Adipose tissue (tissue), 3 donors: Measurements from ENCODE around the gene SELENOV. TPM values are rescaled to one million over a fixed set of nuclear protein-coding genes. Genes with fewer than 3 reads are reported as not detected.

Source experiments
- H3K27ac ChIP-seq: one replicate; pipeline ENCODE4 v1.5.1; 2013; ENCODE audit warnings: low read depth, low read length
- WGBS, 3 donors: extraction: QIAGEN DNeasy Blood & Tissue Kit; methylation state at CpG; one replicate each; pipeline ENCODE4 v1.1.7; 2013; 5-methylcytosine and 5-hydroxymethylcytosine counted together
- polyA plus RNA-seq, 3 donors: library from polyadenylated mRNA; stranded (reverse); fragments of 200-250 nt; gene quantifications; one replicate each; pipeline ENCODE4 v1.2.3, GENCODE V29; 2013
- donor health status: healthy with polysubstance abuse.
- donor health status: Bipolar disorder and iron deficiency.
- donor health status: healthy.

SELENOV gene
- polyA plus RNA-seq, 3 donors = not detected

DNA sequence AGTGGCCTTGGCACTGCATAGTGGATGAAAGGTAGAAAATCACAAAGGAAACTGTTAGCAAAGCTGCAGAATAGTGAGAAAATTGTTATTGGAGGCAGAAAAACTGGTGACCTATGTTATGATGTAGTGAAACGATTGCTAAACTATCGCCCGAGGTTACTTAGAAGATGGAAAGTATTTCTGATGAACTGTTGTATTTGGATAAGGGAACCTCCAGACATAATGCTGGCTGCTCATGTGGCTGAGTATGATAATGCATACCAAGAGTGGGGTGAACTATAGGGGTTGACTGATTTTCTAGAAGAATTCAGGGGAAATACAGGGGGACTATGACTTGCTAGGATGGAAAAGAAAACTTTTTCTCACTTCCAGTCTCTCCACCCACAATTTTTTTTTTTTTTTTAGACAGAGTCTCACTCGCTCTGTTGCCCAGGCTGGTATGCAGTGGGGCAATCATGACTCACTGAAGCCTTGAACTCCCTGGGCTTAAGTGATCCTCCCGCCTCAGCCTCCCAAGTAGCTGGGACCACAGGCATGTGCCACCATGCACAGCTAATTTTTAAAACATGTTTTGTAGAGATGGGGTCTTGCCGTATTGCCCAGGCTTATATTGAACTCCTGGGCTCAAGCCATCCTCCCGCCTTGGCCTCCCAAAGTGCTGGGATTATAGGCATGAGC lies 29.4 kb downstream of the SELENOV start:
- WGBS, 3 donors = 78 to 90% (median 89%) methylated on average over 7 of the region's 7 CpGs
- no peak overlapping the region for H3K27ac ChIP-seq

DNA sequence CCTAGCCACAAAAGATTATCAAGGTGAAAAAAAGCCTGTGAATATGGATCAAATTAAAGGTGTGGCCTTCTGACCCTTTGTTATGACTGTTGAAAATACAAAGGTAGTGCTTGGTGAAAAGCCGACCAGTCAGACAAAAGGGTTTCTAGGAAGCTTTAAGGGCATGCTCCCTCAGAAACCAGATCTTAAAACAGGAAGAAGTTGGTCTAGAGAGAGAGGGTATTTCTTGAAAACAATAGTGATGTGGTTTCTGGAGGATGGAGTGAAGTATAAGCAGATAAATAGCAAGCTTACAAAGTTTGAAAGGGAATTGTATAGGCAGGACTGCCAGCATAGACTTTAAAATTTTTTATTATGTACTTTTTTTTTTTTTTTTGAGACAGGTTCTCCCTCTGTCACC lies 30.0 kb downstream of the SELENOV start:
- WGBS, 3 donors = 36 to 53% (median 41%) methylated on average over 1 of the region's 1 CpG
- no peak overlapping the region for H3K27ac ChIP-seq

DNA sequence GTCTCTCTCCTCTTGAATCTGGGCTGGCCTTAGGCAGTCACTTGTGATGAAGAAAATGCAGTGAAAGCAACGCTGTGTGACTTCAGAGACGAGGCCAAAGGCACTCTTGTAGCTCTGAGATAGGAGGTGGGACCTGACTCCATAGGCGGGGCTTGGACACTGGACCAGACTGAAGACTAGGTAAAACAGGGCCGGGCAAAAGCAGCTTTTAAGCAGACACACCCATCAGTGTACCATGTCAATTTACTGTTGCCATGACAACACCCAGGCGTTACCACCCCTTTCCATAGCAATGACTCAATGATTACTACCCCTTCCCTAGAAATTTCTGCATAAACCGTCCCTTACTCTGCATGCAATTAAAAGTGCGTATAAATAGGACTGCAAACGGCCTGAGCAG lies 31.7 kb downstream of the SELENOV start:
- WGBS, 3 donors = 45 to 62% (median 55%) methylated on average over 8 of the region's 8 CpGs
- H3K27ac ChIP-seq = no peak overlapping the region

DNA sequence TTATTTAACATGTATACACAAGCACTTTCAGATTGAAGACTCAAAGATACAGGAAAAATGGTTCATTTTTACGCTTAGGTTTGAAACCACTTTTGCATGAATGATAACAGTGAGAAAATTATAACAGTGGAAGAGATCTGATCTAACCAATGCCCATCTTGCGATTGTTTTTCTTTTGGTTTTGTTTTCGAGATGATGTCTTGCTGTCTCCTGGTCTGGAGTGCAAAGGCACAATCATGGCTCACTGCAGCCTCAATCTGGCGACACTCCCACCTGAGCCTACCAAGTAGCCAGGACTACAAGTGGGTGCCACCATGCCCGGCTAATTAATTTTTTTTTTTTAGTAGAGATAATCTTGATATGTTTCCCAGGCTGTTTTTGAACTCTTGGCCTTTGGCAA lies 35.3 kb downstream of the SELENOV start:
- 70 to 89% (median 86%) methylated on average over 5 of the region's 5 CpGs for WGBS, 3 donors

GRCh38 chr19:39553082-39553652 lies 38.2 kb downstream of the SELENOV start:
- H3K27ac ChIP-seq = no peak overlapping the region
- WGBS, 3 donors = 66 to 68% (median 68%) methylated on average over 7 of the region's 7 CpGs

More for the DNA sequence above, 35.3 kb downstream of the SELENOV start:
- no peak overlapping the region for H3K27ac ChIP-seq

GRCh38 chr19:39554701-39555311 lies 39.9 kb downstream of the SELENOV start:
- no peak overlapping the region for H3K27ac ChIP-seq
- 53 to 78% (median 69%) methylated on average over 4 of the region's 4 CpGs for WGBS, 3 donors

- 44 to 61% (median 52%) methylated on average over 1 of the region's 1 CpG for WGBS, 3 donors
- no peak overlapping the region for H3K27ac ChIP-seq
Measured at GRCh38 chr19:39555883-39556282, 40.9 kb downstream of the SELENOV start.

- no peak overlapping the region for H3K27ac ChIP-seq
- 54 to 71% (median 67%) methylated on average over 5 of the region's 5 CpGs for WGBS, 3 donors
Measured at GRCh38 chr19:39557811-39558623, 43.1 kb downstream of the SELENOV start.

DNA sequence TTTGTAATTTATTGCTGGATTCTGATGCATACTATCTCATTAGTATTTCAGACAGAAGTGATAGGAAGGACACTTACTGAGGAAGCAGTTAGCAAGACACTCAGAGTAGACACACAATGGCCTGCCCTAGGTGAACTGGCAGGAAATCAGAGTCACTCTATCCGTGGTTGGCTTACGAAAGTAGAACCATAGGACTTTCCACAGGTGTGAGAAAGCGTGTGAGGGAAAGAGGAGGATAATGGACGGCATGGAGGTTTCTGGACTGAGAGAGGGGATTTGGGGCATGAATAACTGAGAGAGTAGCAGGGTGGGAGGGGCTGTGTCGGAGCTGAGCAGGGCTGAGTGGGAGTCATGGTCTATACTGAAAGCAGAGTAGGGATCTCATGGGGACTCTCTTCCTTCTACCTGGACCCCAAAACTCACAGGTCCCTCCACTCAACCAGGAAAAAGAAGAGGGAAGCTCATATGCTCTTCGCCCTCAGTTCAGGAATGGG lies 43.7 kb downstream of the SELENOV start:
- H3K27ac ChIP-seq = no peak overlapping the region
- 67 to 72% (median 68%) methylated on average over 6 of the region's 6 CpGs for WGBS, 3 donors

DNA sequence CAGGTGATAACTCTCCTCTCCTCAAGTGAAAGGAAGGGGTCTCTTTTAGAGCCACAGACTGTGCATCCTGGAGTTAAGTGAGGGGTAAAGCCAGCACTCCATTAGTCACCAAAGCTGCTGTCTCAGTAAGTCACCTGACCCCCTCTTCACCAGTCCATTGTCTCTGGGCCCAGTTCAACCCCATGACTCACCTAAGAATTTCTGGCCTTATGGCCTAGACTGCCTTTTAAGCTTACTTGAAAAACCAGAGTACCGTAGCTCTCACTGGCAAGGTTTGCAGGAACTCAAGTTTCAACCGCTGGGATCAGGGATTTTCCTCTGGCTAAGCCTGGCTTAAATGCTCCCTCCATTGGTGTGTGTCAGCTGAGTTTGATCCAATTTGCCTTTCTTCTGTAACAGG lies 48.5 kb downstream of the SELENOV start:
- WGBS, 3 donors = 72 to 82% (median 73%) methylated on average over 2 of the region's 2 CpGs

GRCh38 chr19:39566064-39566463 lies 51.1 kb downstream of the SELENOV start:
- no peak overlapping the region for H3K27ac ChIP-seq
- 37 to 48% (median 43%) methylated on average over 3 of the region's 3 CpGs for WGBS, 3 donors

More for the DNA sequence above, 48.5 kb downstream of the SELENOV start:
- H3K27ac ChIP-seq = no peak overlapping the region

GRCh38 chr19:39568604-39569003 lies 53.7 kb downstream of the SELENOV start:
- WGBS, 3 donors = 43 to 69% (median 62%) methylated on average over 3 of the region's 3 CpGs
- no peak overlapping the region for H3K27ac ChIP-seq

Other genes starting within 250 kb of the SELENOV start
- not detected for gene IFNL2, start 246.7 kb upstream of the SELENOV start, polyA plus RNA-seq
- not detected for gene IFNL1, start 218.7 kb upstream of the SELENOV start, polyA plus RNA-seq
- gene LRFN1, start 194.3 kb upstream of the SELENOV start, polyA plus RNA-seq = 1 to 10 TPM in 1 of 3 donors, under 1 TPM in 2; 0.67 to 1.2 (median 0.98) TPM
- gene GMFG, start 179.1 kb upstream of the SELENOV start, polyA plus RNA-seq = 100 to 1,000 TPM in 1 of 3 donors, 10 to 100 TPM in 2; 12.9 to 156 (median 86.3) TPM
- gene SAMD4B, start 172.7 kb upstream of the SELENOV start, polyA plus RNA-seq = 10 to 100 TPM; 34.3 to 79.0 (median 77.6) TPM
- 10 to 100 TPM; 21.4 to 36.2 (median 34.2) TPM for gene PAF1, start 124.0 kb upstream of the SELENOV start, polyA plus RNA-seq
- 10 to 100 TPM; 16.9 to 32.2 (median 21.8) TPM for gene MED29, start 123.8 kb upstream of the SELENOV start, polyA plus RNA-seq
- gene ZFP36, start 108.3 kb upstream of the SELENOV start, polyA plus RNA-seq = 1,000 to 10,000 TPM in 2 of 3 donors, 10 to 100 TPM in 1; 80.2 to 1,764 (median 1,356) TPM
- gene PLEKHG2, start 102.5 kb upstream of the SELENOV start, polyA plus RNA-seq = 10 to 100 TPM in 2 of 3 donors, 1 to 10 TPM in 1; 3.0 to 38.8 (median 27.2) TPM
- 1,000 to 10,000 TPM; 2,185 to 4,039 (median 3,887) TPM for gene RPS16, start 79.2 kb upstream of the SELENOV start, polyA plus RNA-seq
- gene SUPT5H, start 69.6 kb upstream of the SELENOV start, polyA plus RNA-seq = 100 to 1,000 TPM in 1 of 3 donors, 10 to 100 TPM in 2; 64.7 to 107 (median 71.3) TPM
- 10 to 100 TPM; 26.8 to 63.0 (median 32.4) TPM for gene TIMM50, start 34.3 kb upstream of the SELENOV start, polyA plus RNA-seq
- not detected for gene DLL3, start 16.2 kb upstream of the SELENOV start, polyA plus RNA-seq
- gene EID2B, start 17.7 kb downstream of the SELENOV start, polyA plus RNA-seq = 1 to 10 TPM in 2 of 3 donors, under 1 TPM in 1; 0.98 to 3.5 (median 1.2) TPM
- 10 to 100 TPM in 1 of 3 donors, 1 to 10 TPM in 2; 5.2 to 11.1 (median 9.2) TPM for gene EID2, start 25.0 kb downstream of the SELENOV start, polyA plus RNA-seq
- gene LGALS13, start 87.4 kb downstream of the SELENOV start, polyA plus RNA-seq = not detected
- gene LGALS16, start 140.8 kb downstream of the SELENOV start, polyA plus RNA-seq = not detected
- not detected for gene LGALS14, start 189.3 kb downstream of the SELENOV start, polyA plus RNA-seq
- 1 to 10 TPM in 1 of 3 donors, under 1 TPM in 1, not detected in 1; 0.86 to 2.6 TPM for gene CLC, start 222.9 kb downstream of the SELENOV start, polyA plus RNA-seq